Cardiac fibroblast (primary cell): ENCODE measurements around the gene OR51I2.

Source experiments
- DNase-seq, 2 donors: peaks; one replicate each; pipeline versions ENCODE4 v3.0.0 to v3.0.0-alpha.2; 2010; ENCODE audit warnings: low read depth in 2 of 2
- H3K4me3 ChIP-seq, 2 donors: replicated peaks in 1 of 2; 1 replicate in 1 of 2; 2 replicates in 1 of 2; pipeline ENCODE4 v1.5.1; 2011; ENCODE audit warnings: low read depth in 2 of 2, low read length in 2 of 2, mild to moderate bottlenecking in 2 of 2, moderate library complexity in 1 of 2
- CTCF ChIP-seq: IDR thresholded peaks from one replicate; pipeline ENCODE4 v1.5.1; 2011; ENCODE audit warnings: low read depth, mild to moderate bottlenecking, low read length, inconsistent platforms

OR51I2 gene

DNA sequence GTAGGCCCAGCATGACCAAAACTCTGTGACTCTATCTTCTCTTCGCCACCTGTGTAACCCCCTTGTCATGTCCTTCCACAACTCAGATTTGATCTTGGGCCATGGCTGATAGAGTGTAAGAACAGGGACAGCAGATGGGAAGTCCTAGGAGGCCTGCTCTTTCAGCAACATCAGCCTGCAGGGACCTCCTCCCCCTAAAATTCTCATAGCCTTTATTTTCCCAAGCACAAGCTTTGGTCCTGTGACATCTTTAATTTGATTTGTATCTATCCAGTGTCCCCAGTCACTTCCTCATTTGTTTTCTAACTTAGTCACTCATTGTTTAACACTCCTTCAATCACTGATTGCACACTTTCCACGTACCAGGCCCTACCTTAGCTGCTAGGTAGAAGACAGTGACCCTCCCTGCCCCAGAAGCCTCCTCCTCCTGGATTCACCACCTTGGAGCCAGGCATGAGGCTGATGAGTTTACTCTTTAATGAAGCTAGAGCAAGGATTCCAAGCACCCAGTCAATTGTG lies 55.3 kb downstream of the OR51I2 start:
- no peak overlapping the region for H3K4me3 ChIP-seq
- TF ChIP-seq CTCF = no peak
- no peak for DNase-seq

DNA sequence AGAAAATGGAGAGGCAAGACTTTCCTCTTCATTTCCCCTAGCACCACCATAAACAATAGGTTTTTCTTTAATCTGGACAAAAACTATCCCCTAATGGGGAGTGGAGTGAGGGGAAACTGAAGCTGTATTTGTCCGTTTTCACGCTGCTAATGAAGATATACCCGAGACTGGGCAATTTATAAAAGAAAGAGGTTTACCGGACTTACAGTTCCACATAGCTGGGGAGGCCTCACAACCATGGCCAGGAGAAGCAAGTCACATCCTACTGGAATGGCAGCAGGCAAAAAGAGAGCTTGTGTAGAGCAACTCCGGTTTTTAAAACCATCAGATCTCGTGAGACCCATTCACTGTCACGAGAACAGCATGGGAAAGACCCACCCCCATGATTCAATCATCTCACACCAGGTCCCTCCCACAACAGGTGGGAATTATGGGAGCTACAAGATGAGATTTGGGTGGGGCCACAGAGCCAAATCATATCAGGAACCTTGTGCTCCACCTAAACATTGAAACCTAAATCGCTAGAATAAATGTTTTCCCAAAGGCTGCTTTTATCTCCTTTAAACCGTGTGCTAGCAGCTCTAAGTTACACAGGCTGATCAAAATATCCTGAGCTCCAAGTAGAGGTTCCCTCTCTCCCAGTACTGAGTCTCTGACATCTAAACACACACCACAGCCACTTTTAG lies 56.4 kb downstream of the OR51I2 start:
- TF ChIP-seq CTCF = no peak
- DNase-seq = no peak
- no peak overlapping the region for H3K4me3 ChIP-seq
